Ramos (cell line): ENCODE measurements around the gene SLC9A8.
"Not testable (repeated sequence)": the region's sequence is repeated elsewhere in the genome, so short reads cannot be mapped to it uniquely, and the experiment has no call there.

Experiments
- in situ Hi-C: fragments of 300-500 bp; cut with MboI; formaldehyde crosslinking; loops from one replicate; pipeline ENCODE4 v1.14.3; 2022; ENCODE audit warnings: low sequenced_read_pairs; ENCODE audit not compliant: unreplicated experiment

The SLC9A8 gene

GRCh38 chr20:49786668-49787370, 25.8 kb upstream of the SLC9A8 start:
- in situ Hi-C loops: no loop called here

- in situ Hi-C loops: no loop called here
Measured at GRCh38 chr20:49787371-49788357, 25.0 kb upstream of the SLC9A8 start.

- in situ Hi-C loops: no loop called here
Measured at GRCh38 chr20:49790077-49790798, 22.4 kb upstream of the SLC9A8 start.

- in situ Hi-C loops: no loop called here
Measured at GRCh38 chr20:49791165-49791564, 21.5 kb upstream of the SLC9A8 start.

- in situ Hi-C loops: no loop called here
Measured at GRCh38 chr20:49792006-49792405, 20.6 kb upstream of the SLC9A8 start.

GRCh38 chr20:49792611-49793010, 20.0 kb upstream of the SLC9A8 start:
- in situ Hi-C loops: no loop called here

GRCh38 chr20:49794336-49795134, 18.1 kb upstream of the SLC9A8 start:
- in situ Hi-C loops: no loop called here

GRCh38 chr20:49795135-49795424, 17.5 kb upstream of the SLC9A8 start:
- in situ Hi-C loops: no loop called here

- in situ Hi-C loops: no loop called here
Measured at GRCh38 chr20:49796600-49797343, 15.9 kb upstream of the SLC9A8 start.

GRCh38 chr20:49797344-49797615, 15.3 kb upstream of the SLC9A8 start:
- in situ Hi-C loops: no loop called here

GRCh38 chr20:49798718-49799117, 13.9 kb upstream of the SLC9A8 start:
- in situ Hi-C loops: no loop called here

- in situ Hi-C loops: no loop called here
Measured at GRCh38 chr20:49799698-49800097, 12.9 kb upstream of the SLC9A8 start.

GRCh38 chr20:49803418-49803817, 9.2 kb upstream of the SLC9A8 start:
- in situ Hi-C loops: no loop called here

- in situ Hi-C loops: no loop called here
Measured at GRCh38 chr20:49804364-49804763, 8.3 kb upstream of the SLC9A8 start.

GRCh38 chr20:49805224-49805876, 7.3 kb upstream of the SLC9A8 start:
- in situ Hi-C loops: not testable (repeated sequence)

- in situ Hi-C loops: no loop called here
Measured at GRCh38 chr20:49808753-49809152, 3.9 kb upstream of the SLC9A8 start.

- in situ Hi-C loops: no loop called here
Measured at GRCh38 chr20:49809803-49810359, 2.7 kb upstream of the SLC9A8 start.

- in situ Hi-C loops: no loop called here
Measured at GRCh38 chr20:49810491-49811190, 2.0 kb upstream of the SLC9A8 start.
